GM23338 (cell line): ENCODE results near the gene SLC43A2.

ENCODE experiments used
- CREB1 ChIP-seq: fragments of 250-450 bp; sonication (Bioruptor Pico); IDR thresholded peaks from 2 replicates; pipeline ENCODE4 v1.5.0; 2020; ENCODE audit warnings: low read depth, mild to moderate bottlenecking, moderate library complexity
- EZH2 ChIP-seq: fragments of 200-600 bp; sonication (generic); IDR thresholded peaks from one replicate; pipeline ENCODE4 v1.8.0; 2017; ENCODE audit warnings: antibody characterized with exemption, mild to moderate bottlenecking, low read depth; ENCODE audit not compliant: unreplicated experiment
- EZH2phosphoT487 ChIP-seq: fragments of 200-600 bp; sonication (generic); IDR thresholded peaks from one replicate; pipeline ENCODE4 v1.8.1; 2018; ENCODE audit warnings: antibody characterized with exemption; ENCODE audit not compliant: unreplicated experiment
- JUNB ChIP-seq: IDR thresholded peaks from one replicate; pipeline ENCODE4 v1.6.1; 2016; ENCODE audit warnings: antibody characterized with exemption; ENCODE audit not compliant: unreplicated experiment
- NANOG ChIP-seq: IDR thresholded peaks from 2 replicates; pipeline ENCODE4 v1.6.1; 2016; ENCODE audit warnings: antibody characterized with exemption, borderline replicate concordance
- POLR2AphosphoS5 ChIP-seq: IDR thresholded peaks from 2 replicates; pipeline ENCODE4 v1.6.1; 2016; ENCODE audit warnings: antibody characterized with exemption, low read depth
- STAT1 ChIP-seq: IDR thresholded peaks from one replicate; pipeline ENCODE4 v1.6.1; 2016; ENCODE audit warnings: antibody characterized with exemption; ENCODE audit not compliant: unreplicated experiment
- ZNF114 ChIP-seq: fragments of 250-450 bp; sonication (Bioruptor Pico); IDR thresholded peaks from 2 replicates; pipeline ENCODE4 v1.5.0; 2020; ENCODE audit warnings: mild to moderate bottlenecking, moderate library complexity
- ZNF331 ChIP-seq: fragments of 250-450 bp; sonication (Bioruptor Pico); IDR thresholded peaks from 2 replicates; pipeline ENCODE4 v1.5.0; 2020; ENCODE audit warnings: low read depth, mild to moderate bottlenecking, moderate library complexity
- TF ChIP-seq, protein P1 (sequence below), 2 experiments: fragments of 200-600 bp in 1 of 2; sonication (generic) in 1 of 2; conservative IDR thresholded peaks; 2 replicates each; pipeline versions ENCODE4 v1.5.1 to v1.6.1; 2016 to 2017; ENCODE audit warnings: antibody characterized with exemption in 2 of 2, low read depth in 2 of 2, mild to moderate bottlenecking in 2 of 2, moderate library complexity in 1 of 2
- TF ChIP-seq, protein P2 (sequence below): IDR thresholded peaks from 2 replicates; pipeline ENCODE4 v1.6.1; 2016; ENCODE audit warnings: antibody characterized with exemption
- TF ChIP-seq, protein P3 (sequence below): IDR thresholded peaks from one replicate; pipeline ENCODE4 v1.6.1; 2018; ENCODE audit warnings: antibody characterized with exemption; ENCODE audit not compliant: unreplicated experiment
- TF ChIP-seq, protein P4 (sequence below): fragments of 250-450 bp; sonication (Bioruptor Pico); IDR thresholded peaks from 2 replicates; pipeline ENCODE4 v1.5.0; 2020; ENCODE audit warnings: mild to moderate bottlenecking, moderate library complexity

DNA sequence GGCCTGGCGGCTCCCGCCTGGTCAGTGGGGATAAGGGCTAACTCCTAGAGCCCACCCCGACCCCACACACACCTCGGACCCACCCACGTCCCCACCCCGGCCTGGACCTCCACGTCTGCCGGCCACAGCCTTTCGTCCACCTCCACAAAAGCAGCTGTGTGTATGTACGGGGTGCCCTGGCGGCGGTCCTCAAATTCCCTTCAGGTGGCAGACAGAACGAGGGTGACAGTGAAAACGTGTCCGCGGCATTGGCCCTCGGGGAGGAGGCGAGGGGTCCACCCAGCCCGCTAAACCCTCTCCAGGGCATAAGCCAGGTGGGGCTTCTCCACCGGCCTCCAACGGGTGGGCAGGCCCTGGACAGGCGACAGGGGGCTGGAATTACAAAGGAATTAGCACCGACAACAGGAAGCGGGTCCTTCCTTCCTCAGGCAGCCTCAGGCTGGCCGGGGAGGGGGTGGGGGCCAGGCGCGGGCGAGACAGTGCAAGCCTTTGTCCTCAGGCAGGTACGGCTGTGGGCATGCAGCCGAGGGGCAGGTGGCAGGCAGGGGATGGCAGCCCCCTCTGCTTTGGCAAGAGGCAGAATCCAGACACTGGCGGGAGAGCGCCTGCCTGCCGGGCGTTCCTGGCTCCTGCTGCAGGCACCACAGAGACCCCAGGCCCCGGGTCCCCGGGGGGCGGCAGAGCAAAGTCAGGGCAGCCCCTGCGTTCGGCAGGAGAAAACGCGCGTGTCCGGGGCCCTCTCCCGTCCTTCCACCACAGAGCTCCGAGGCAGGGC, 53.8 kb downstream of the SLC43A2 start:
- TF ChIP-seq, protein P1, sequence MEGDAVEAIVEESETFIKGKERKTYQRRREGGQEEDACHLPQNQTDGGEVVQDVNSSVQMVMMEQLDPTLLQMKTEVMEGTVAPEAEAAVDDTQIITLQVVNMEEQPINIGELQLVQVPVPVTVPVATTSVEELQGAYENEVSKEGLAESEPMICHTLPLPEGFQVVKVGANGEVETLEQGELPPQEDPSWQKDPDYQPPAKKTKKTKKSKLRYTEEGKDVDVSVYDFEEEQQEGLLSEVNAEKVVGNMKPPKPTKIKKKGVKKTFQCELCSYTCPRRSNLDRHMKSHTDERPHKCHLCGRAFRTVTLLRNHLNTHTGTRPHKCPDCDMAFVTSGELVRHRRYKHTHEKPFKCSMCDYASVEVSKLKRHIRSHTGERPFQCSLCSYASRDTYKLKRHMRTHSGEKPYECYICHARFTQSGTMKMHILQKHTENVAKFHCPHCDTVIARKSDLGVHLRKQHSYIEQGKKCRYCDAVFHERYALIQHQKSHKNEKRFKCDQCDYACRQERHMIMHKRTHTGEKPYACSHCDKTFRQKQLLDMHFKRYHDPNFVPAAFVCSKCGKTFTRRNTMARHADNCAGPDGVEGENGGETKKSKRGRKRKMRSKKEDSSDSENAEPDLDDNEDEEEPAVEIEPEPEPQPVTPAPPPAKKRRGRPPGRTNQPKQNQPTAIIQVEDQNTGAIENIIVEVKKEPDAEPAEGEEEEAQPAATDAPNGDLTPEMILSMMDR (conservative IDR thresholded peaks at IDR 0.05; ENCODE audit: low read depth in 2 of 2), result no peak
- TF ChIP-seq EZH2phosphoT487, result no peak
- 0 out of 2 replicates have a peak, but pooled peaks have one; percentile 29 for TF ChIP-seq POLR2AphosphoS5
- TF ChIP-seq, protein P2, sequence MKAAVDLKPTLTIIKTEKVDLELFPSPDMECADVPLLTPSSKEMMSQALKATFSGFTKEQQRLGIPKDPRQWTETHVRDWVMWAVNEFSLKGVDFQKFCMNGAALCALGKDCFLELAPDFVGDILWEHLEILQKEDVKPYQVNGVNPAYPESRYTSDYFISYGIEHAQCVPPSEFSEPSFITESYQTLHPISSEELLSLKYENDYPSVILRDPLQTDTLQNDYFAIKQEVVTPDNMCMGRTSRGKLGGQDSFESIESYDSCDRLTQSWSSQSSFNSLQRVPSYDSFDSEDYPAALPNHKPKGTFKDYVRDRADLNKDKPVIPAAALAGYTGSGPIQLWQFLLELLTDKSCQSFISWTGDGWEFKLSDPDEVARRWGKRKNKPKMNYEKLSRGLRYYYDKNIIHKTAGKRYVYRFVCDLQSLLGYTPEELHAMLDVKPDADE, result peak; percentile 31; the same call in 1 of the 2 replicates
- no peak for TF ChIP-seq EZH2
- no peak for TF ChIP-seq CREB1
- TF ChIP-seq, protein P3, sequence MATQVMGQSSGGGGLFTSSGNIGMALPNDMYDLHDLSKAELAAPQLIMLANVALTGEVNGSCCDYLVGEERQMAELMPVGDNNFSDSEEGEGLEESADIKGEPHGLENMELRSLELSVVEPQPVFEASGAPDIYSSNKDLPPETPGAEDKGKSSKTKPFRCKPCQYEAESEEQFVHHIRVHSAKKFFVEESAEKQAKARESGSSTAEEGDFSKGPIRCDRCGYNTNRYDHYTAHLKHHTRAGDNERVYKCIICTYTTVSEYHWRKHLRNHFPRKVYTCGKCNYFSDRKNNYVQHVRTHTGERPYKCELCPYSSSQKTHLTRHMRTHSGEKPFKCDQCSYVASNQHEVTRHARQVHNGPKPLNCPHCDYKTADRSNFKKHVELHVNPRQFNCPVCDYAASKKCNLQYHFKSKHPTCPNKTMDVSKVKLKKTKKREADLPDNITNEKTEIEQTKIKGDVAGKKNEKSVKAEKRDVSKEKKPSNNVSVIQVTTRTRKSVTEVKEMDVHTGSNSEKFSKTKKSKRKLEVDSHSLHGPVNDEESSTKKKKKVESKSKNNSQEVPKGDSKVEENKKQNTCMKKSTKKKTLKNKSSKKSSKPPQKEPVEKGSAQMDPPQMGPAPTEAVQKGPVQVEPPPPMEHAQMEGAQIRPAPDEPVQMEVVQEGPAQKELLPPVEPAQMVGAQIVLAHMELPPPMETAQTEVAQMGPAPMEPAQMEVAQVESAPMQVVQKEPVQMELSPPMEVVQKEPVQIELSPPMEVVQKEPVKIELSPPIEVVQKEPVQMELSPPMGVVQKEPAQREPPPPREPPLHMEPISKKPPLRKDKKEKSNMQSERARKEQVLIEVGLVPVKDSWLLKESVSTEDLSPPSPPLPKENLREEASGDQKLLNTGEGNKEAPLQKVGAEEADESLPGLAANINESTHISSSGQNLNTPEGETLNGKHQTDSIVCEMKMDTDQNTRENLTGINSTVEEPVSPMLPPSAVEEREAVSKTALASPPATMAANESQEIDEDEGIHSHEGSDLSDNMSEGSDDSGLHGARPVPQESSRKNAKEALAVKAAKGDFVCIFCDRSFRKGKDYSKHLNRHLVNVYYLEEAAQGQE, result no peak
- peak; percentile 32 for TF ChIP-seq JUNB
- TF ChIP-seq STAT1, result no peak
- no peak for TF ChIP-seq ZNF114
- TF ChIP-seq NANOG, result no peak
- no peak for TF ChIP-seq ZNF331 (CRISPR knock-in tag)
- TF ChIP-seq, protein P4, sequence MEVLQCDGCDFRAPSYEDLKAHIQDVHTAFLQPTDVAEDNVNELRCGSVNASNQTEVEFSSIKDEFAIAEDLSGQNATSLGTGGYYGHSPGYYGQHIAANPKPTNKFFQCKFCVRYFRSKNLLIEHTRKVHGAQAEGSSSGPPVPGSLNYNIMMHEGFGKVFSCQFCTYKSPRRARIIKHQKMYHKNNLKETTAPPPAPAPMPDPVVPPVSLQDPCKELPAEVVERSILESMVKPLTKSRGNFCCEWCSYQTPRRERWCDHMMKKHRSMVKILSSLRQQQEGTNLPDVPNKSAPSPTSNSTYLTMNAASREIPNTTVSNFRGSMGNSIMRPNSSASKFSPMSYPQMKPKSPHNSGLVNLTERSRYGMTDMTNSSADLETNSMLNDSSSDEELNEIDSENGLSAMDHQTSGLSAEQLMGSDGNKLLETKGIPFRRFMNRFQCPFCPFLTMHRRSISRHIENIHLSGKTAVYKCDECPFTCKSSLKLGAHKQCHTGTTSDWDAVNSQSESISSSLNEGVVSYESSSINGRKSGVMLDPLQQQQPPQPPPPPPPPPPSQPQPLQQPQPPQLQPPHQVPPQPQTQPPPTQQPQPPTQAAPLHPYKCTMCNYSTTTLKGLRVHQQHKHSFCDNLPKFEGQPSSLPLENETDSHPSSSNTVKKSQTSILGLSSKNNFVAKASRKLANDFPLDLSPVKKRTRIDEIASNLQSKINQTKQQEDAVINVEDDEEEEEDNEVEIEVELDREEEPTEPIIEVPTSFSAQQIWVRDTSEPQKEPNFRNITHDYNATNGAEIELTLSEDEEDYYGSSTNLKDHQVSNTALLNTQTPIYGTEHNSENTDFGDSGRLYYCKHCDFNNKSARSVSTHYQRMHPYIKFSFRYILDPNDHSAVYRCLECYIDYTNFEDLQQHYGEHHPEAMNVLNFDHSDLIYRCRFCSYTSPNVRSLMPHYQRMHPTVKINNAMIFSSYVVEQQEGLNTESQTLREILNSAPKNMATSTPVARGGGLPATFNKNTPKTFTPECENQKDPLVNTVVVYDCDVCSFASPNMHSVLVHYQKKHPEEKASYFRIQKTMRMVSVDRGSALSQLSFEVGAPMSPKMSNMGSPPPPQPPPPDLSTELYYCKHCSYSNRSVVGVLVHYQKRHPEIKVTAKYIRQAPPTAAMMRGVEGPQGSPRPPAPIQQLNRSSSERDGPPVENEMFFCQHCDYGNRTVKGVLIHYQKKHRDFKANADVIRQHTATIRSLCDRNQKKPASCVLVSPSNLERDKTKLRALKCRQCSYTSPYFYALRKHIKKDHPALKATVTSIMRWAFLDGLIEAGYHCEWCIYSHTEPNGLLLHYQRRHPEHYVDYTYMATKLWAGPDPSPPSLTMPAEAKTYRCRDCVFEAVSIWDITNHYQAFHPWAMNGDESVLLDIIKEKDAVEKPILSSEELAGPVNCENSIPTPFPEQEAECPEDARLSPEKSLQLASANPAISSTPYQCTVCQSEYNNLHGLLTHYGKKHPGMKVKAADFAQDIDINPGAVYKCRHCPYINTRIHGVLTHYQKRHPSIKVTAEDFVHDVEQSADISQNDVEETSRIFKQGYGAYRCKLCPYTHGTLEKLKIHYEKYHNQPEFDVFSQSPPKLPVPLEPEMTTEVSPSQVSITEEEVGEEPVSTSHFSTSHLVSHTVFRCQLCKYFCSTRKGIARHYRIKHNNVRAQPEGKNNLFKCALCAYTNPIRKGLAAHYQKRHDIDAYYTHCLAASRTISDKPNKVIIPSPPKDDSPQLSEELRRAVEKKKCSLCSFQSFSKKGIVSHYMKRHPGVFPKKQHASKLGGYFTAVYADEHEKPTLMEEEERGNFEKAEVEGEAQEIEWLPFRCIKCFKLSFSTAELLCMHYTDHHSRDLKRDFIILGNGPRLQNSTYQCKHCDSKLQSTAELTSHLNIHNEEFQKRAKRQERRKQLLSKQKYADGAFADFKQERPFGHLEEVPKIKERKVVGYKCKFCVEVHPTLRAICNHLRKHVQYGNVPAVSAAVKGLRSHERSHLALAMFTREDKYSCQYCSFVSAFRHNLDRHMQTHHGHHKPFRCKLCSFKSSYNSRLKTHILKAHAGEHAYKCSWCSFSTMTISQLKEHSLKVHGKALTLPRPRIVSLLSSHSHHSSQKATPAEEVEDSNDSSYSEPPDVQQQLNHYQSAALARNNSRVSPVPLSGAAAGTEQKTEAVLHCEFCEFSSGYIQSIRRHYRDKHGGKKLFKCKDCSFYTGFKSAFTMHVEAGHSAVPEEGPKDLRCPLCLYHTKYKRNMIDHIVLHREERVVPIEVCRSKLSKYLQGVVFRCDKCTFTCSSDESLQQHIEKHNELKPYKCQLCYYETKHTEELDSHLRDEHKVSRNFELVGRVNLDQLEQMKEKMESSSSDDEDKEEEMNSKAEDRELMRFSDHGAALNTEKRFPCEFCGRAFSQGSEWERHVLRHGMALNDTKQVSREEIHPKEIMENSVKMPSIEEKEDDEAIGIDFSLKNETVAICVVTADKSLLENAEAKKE (CRISPR knock-in tag), result no peak
